MM.1S (cell line): ENCODE data around the gene DOP1A.

ENCODE experiments used
- DNase-seq: peaks from one replicate; pipeline ENCODE4 v3.0.0-alpha.2; 2015
- H2AFZ ChIP-seq: fragments of 300-600 bp; sonication (generic); 2 replicates; pipeline ENCODE4 v1.6.0; 2016; ENCODE audit warnings: antibody characterized with exemption, low read length
- H3F3A ChIP-seq: fragments of 300-600 bp; sonication (generic); 2 replicates; pipeline ENCODE4 v1.6.1; 2016; ENCODE audit warnings: mild to moderate bottlenecking, antibody characterized with exemption, low read length, moderate library complexity, mixed read lengths; ENCODE audit not compliant: insufficient read depth
- H3K27ac ChIP-seq: fragments of 300-600 bp; sonication (generic); 2 replicates; pipeline ENCODE4 v1.5.1; 2016; ENCODE audit warnings: mild to moderate bottlenecking, low read length
- H3K27me3 ChIP-seq: fragments of 300-600 bp; sonication (generic); replicated peaks from 2 replicates; pipeline ENCODE4 v1.6.0; 2016; ENCODE audit warnings: low read length; ENCODE audit not compliant: insufficient read depth
- H3K36me3 ChIP-seq: fragments of 300-600 bp; sonication (generic); replicated peaks from 2 replicates; pipeline ENCODE4 v1.6.1; 2016; ENCODE audit warnings: mild to moderate bottlenecking, low read length, mixed read lengths; ENCODE audit not compliant: insufficient read depth
- H3K4me1 ChIP-seq: fragments of 300-600 bp; sonication (generic); 2 replicates; pipeline ENCODE4 v1.6.1; 2016; ENCODE audit warnings: low read length, mixed read lengths
- H3K4me2 ChIP-seq: fragments of 300-600 bp; sonication (generic); 2 replicates; pipeline ENCODE4 v1.6.0; 2016; ENCODE audit warnings: low read depth, low read length
- H3K4me3 ChIP-seq: fragments of 300-600 bp; sonication (generic); 2 replicates; pipeline ENCODE4 v1.5.1; 2016; ENCODE audit warnings: low read length, mixed read lengths
- H3K79me2 ChIP-seq: fragments of 300-600 bp; sonication (generic); 2 replicates; pipeline ENCODE4 v1.6.1; 2016; ENCODE audit warnings: mixed run types, low read length, mixed read lengths
- H3K9ac ChIP-seq: fragments of 300-600 bp; sonication (generic); 2 replicates; pipeline ENCODE4 v1.6.1; 2016; ENCODE audit warnings: low read length, mixed read lengths
- H3K9me2 ChIP-seq: fragments of 300-600 bp; sonication (generic); replicated peaks from 2 replicates; pipeline ENCODE4 v1.6.1; 2016; ENCODE audit warnings: mild to moderate bottlenecking, low read length, mixed read lengths; ENCODE audit not compliant: insufficient read depth
- H3K9me3 ChIP-seq: fragments of 300-600 bp; sonication (generic); replicated peaks from 2 replicates; pipeline ENCODE4 v1.6.1; 2016; ENCODE audit warnings: mild to moderate bottlenecking, low read length, mixed read lengths; ENCODE audit not compliant: insufficient read depth
- H4K20me1 ChIP-seq: fragments of 300-600 bp; sonication (generic); 2 replicates; pipeline ENCODE4 v1.6.1; 2016; ENCODE audit warnings: mild to moderate bottlenecking, low read length, moderate library complexity, mixed read lengths; ENCODE audit not compliant: insufficient read depth
- EZH2 ChIP-seq: fragments of 300-600 bp; sonication (generic); optimal IDR thresholded peaks from 2 replicates; pipeline ENCODE3; 2017; ENCODE audit warnings: low read depth, mild to moderate bottlenecking, antibody characterized with exemption, low read length, mixed read lengths
- EZH2phosphoT487 ChIP-seq: fragments of 300-600 bp; sonication (generic); IDR thresholded peaks from 2 replicates; pipeline ENCODE4 v1.6.1; 2018; ENCODE audit warnings: antibody characterized with exemption, low read length
- TF ChIP-seq, protein P1 (sequence below): fragments of 300-600 bp; sonication (generic); IDR thresholded peaks from 2 replicates; pipeline ENCODE4 v1.5.1; 2016; ENCODE audit warnings: antibody characterized with exemption, low read length, mixed read lengths

Gene DOP1A

GRCh38 chr6:83202031-83202430 lies 134.6 kb downstream of the DOP1A start:
- Histone ChIP-seq H3K36me3 (no peaks in the 10 kb centered on the region), H3K27ac (no peak overlapping the region), H3K4me2 (no peak overlapping the region), H3K4me1 (no peaks in the 10 kb centered on the region), H3K9me2 (no peaks in the 10 kb centered on the region), H3K9me3 (no peaks in the 10 kb centered on the region), H3K9ac (no peak overlapping the region), H3K27me3 (no peaks in the 10 kb centered on the region), H3F3A (no peaks in the 10 kb centered on the region), H4K20me1 (no peaks in the 10 kb centered on the region), H3K79me2 (no peaks in the 10 kb centered on the region), H3K4me3 (no peak overlapping the region), H2AFZ (no peak overlapping the region)
- TF ChIP-seq EZH2phosphoT487, result no peak
- no peak for TF ChIP-seq EZH2
- TF ChIP-seq, protein P1, sequence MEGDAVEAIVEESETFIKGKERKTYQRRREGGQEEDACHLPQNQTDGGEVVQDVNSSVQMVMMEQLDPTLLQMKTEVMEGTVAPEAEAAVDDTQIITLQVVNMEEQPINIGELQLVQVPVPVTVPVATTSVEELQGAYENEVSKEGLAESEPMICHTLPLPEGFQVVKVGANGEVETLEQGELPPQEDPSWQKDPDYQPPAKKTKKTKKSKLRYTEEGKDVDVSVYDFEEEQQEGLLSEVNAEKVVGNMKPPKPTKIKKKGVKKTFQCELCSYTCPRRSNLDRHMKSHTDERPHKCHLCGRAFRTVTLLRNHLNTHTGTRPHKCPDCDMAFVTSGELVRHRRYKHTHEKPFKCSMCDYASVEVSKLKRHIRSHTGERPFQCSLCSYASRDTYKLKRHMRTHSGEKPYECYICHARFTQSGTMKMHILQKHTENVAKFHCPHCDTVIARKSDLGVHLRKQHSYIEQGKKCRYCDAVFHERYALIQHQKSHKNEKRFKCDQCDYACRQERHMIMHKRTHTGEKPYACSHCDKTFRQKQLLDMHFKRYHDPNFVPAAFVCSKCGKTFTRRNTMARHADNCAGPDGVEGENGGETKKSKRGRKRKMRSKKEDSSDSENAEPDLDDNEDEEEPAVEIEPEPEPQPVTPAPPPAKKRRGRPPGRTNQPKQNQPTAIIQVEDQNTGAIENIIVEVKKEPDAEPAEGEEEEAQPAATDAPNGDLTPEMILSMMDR, result no peak
- no peak for DNase-seq

DNA sequence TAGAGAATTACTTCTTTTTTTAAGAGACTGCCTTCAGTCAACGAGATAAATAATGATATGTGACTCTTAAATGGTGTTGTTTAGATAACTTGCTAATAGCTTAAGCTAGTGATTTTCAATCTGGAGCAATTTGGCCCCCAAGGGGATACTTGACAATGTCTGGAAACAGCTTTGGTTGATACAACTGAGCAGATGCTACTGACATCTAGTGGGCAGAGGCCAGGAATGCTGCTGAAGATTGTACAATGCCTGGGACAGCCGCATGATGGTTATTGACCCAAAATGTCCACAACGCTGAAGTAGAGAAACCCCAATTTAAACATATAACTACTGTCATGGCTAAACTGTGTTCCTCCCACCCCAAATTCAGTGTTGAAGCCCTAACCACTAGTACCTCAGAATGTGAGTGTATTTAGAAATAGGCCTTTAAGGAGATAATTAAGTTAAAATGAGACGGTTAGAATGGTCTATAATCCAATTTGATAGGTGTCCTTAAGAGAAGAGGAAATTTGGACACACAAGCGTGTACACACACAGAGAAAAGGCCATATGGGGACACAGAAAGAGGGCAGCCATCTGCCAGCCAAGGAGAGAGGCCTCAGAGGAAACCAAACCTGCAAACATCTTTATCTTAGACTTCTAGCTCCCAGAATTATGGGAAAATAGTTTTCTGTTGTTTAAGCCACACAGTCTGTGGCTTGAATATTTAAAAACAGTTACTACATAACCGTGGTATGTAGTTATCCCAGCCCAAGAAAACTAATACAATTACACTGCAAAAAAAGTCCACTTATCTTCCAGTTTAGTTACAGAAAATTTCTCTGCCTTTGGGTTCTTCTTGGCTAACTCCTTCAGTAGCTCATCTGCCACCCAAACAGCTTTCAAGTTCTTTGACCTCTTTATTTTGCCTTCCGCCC lies 147.9 kb downstream of the DOP1A start:
- H3K9me2 ChIP-seq, result no peaks in the 10 kb centered on the region
- no peak for TF ChIP-seq EZH2
- TF ChIP-seq, protein P1, result peak; percentile 84
- no peak for TF ChIP-seq EZH2phosphoT487
- H3K4me3 ChIP-seq, result no peak overlapping the region
- no peaks in the 10 kb centered on the region for H3K4me1 ChIP-seq
- no peak overlapping the region for H3K9ac ChIP-seq
- H3K4me2 ChIP-seq, result no peak overlapping the region
- H3K27ac ChIP-seq, result no peak overlapping the region
- no peaks in the 10 kb centered on the region for H3K36me3 ChIP-seq
- H3F3A ChIP-seq, result no peaks in the 10 kb centered on the region
- H3K79me2 ChIP-seq, result no peaks in the 10 kb centered on the region
- no peaks in the 10 kb centered on the region for H3K9me3 ChIP-seq
- DNase-seq, result peak; percentile 67
- H4K20me1 ChIP-seq, result no peaks in the 10 kb centered on the region
- no peaks in the 10 kb centered on the region for H3K27me3 ChIP-seq
- H2AFZ ChIP-seq, result no peak overlapping the region

DNA sequence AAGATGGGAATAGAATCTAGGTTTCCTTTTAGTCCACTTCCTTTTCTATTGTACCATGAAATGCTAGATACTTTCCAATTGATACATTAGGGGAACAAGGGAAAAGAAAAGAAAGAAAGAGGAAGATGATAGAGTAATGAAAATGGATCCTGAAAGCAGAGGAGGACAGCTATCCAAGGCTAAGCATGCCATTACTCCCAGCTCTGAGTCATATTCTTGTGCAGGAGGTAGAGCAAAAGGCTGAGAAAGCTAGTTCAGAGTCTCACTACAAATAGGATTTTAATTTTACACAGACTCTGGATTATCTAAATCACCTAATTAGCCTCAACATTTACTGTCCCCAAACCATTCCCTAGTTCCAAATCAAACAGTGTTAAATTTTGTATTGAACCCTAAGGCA lies 149.3 kb downstream of the DOP1A start:
- no peak overlapping the region for H3K9ac ChIP-seq
- no peak for TF ChIP-seq EZH2
- H3K4me1 ChIP-seq, result no peaks in the 10 kb centered on the region
- no peaks in the 10 kb centered on the region for H3K27me3 ChIP-seq
- no peaks in the 10 kb centered on the region for H4K20me1 ChIP-seq
- no peaks in the 10 kb centered on the region for H3K9me3 ChIP-seq
- no peak overlapping the region for H3K4me2 ChIP-seq
- no peak overlapping the region for H3K27ac ChIP-seq
- H3F3A ChIP-seq, result no peaks in the 10 kb centered on the region
- H3K79me2 ChIP-seq, result no peaks in the 10 kb centered on the region
- no peaks in the 10 kb centered on the region for H3K36me3 ChIP-seq
- no peak for DNase-seq
- H3K4me3 ChIP-seq, result no peak overlapping the region
- no peaks in the 10 kb centered on the region for H3K9me2 ChIP-seq
- H2AFZ ChIP-seq, result no peak overlapping the region
